K562 (cell line): ENCODE measurements around the gene PFKFB2. TPM values are rescaled to one million over a fixed set of nuclear protein-coding genes. Genes with fewer than 3 reads are reported as not detected.

Source experiments
- ATAC-seq: fragments of 200-7000 bp; cut with Tn5 transposase; 3 replicates; pipeline ENCODE4 v1.9.1; 2020; ENCODE audit warnings: moderate library complexity
- BruUV-seq: library from RNA; stranded (reverse); fragments of 400-500 nt; replicated peaks from 2 replicates; lab custom pipeline; 2021; lab: Mats Ljungman, UMichigan
- CTCF ChIA-PET: fragments of 300-600 bp; formaldehyde crosslinking; extraction: SDS; loops from one replicate; lab custom pipeline; 2021; ENCODE audit warnings: low intra/inter-chr PET ratio; lab: Yijun Ruan, JAX
- POLR2A ChIA-PET: fragments of 300-600, 350-650 bp; sonication (Branson Sonifier 250); formaldehyde crosslinking; extraction: SDS; loops from one replicate; lab custom pipeline; 2021; ENCODE audit warnings: antibody characterized with exemption, inconsistent platforms; lab: Yijun Ruan, JAX
- DNase-seq, 4 experiments: peaks; one replicate each; pipeline versions ENCODE4 v3.0.0 to v3.0.0-alpha.2; 2011 to 2018; ENCODE audit warnings: low spot score in 3 of 4, mixed read lengths in 3 of 4; ENCODE audit errors: extremely low read depth in 1 of 4
- FAIRE-seq: peaks from 2 replicates; lab custom pipeline; 2011; peaks lifted over from hg19 to GRCh38; lab: Jason Lieb, UNC
- H2AFZ ChIP-seq: 2 replicates; pipeline ENCODE4 v1.6.0; 2011; ENCODE audit warnings: low read depth, low read length, control low read depth, inconsistent platforms
- H3K27ac ChIP-seq: fragments of 200-600 bp; 3 replicates; pipeline ENCODE4 v1.8.0; 2011; ENCODE audit warnings: low read depth, mild to moderate bottlenecking, control low read depth, inconsistent platforms, low read length, moderate library complexity, mixed read lengths; ENCODE audit errors: extremely low read depth
- H3K27me3 ChIP-seq, 2 experiments: fragments of 300-600 bp in 1 of 2; 2 replicates in 1 of 2; 3 replicates in 1 of 2; pipeline versions ENCODE4 v1.6.0 to v1.8.0; 2011; ENCODE audit warnings: inconsistent platforms in 2 of 2, low read length in 2 of 2, mild to moderate bottlenecking in 1 of 2, mixed read lengths in 1 of 2, moderate library complexity in 1 of 2; ENCODE audit not compliant: control insufficient read depth in 2 of 2, insufficient read depth in 2 of 2
- H3K36me3 ChIP-seq: fragments of 300-600 bp; 3 replicates; pipeline ENCODE4 v1.8.0; 2011; ENCODE audit warnings: mild to moderate bottlenecking, low read length, inconsistent platforms; ENCODE audit not compliant: control insufficient read depth, insufficient read depth
- H3K4me1 ChIP-seq, 2 experiments: fragments of 200-600 bp in 1 of 2; replicated peaks in 1 of 2; 2 replicates in 1 of 2; 3 replicates in 1 of 2; pipeline versions ENCODE4 v1.5.1 to v1.8.0; 2011; ENCODE audit warnings: inconsistent platforms in 2 of 2, low read length in 2 of 2, mild to moderate bottlenecking in 1 of 2, mixed read lengths in 1 of 2, moderate library complexity in 1 of 2; ENCODE audit not compliant: control insufficient read depth in 2 of 2, insufficient read depth in 2 of 2
- H3K4me2 ChIP-seq: 2 replicates; pipeline ENCODE4 v1.6.1; 2011; ENCODE audit warnings: low read length, control low read depth, inconsistent platforms, mixed read lengths; ENCODE audit not compliant: insufficient read depth
- H3K4me3 ChIP-seq: fragments of 200-600 bp; sonication (generic), shearing (Covaris generic); 2 replicates; pipeline ENCODE4 v1.5.1; 2016; ENCODE audit warnings: control low read depth, inconsistent platforms
- H3K79me2 ChIP-seq: fragments of 200-600 bp; 3 replicates; pipeline ENCODE4 v1.8.0; 2011; ENCODE audit warnings: low read length, inconsistent platforms; ENCODE audit not compliant: control insufficient read depth, insufficient read depth
- H3K9ac ChIP-seq, 2 experiments: 2 replicates each; pipeline versions ENCODE4 v1.6.0 to v1.6.1; 2011; ENCODE audit warnings: low read depth in 2 of 2, low read length in 2 of 2, control low read depth in 1 of 2, inconsistent platforms in 1 of 2, mild to moderate bottlenecking in 1 of 2, mixed read lengths in 1 of 2; ENCODE audit not compliant: insufficient read depth in 1 of 2
- H3K9me1 ChIP-seq: one replicate; pipeline ENCODE4 v1.6.0; 2011; ENCODE audit warnings: inconsistent platforms, mild to moderate bottlenecking, low read length, moderate library complexity; ENCODE audit not compliant: control insufficient read depth, insufficient read depth
- H3K9me3 ChIP-seq: replicated peaks from 2 replicates; pipeline ENCODE4 v1.5.1; 2011; ENCODE audit warnings: low read depth, low read length, inconsistent platforms; ENCODE audit not compliant: control insufficient read depth, insufficient read depth
- H4K20me1 ChIP-seq: replicated peaks from 2 replicates; pipeline ENCODE4 v1.6.1; 2011; ENCODE audit warnings: low read length, inconsistent platforms, mixed read lengths; ENCODE audit not compliant: control insufficient read depth, insufficient read depth
- ARHGAP35 ChIP-seq: fragments of 450-650 bp; IDR thresholded peaks from 2 replicates; pipeline ENCODE4 v1.6.1; 2018; ENCODE audit not compliant: partially characterized antibody
- GATAD2A ChIP-seq: fragments of 450-650 bp; IDR thresholded peaks from 2 replicates; pipeline ENCODE4 v1.6.1; 2017
- HMG20B ChIP-seq: fragments of 250-450 bp; sonication (Bioruptor Pico); IDR thresholded peaks from 2 replicates; pipeline ENCODE4 v1.5.0; 2021; ENCODE audit warnings: mild to moderate bottlenecking
- NEUROD1 ChIP-seq: fragments of 150-350 bp; IDR thresholded peaks from 2 replicates; pipeline ENCODE4 v1.6.1; 2014; ENCODE audit warnings: borderline replicate concordance, low read length, low read depth; ENCODE audit not compliant: partially characterized antibody
- NR2C2 ChIP-seq, 2 experiments: fragments of 200-800 bp in 1 of 2; sonication (Bioruptor generic) in 1 of 2; sonication (generic) in 1 of 2; formaldehyde crosslinking in 1 of 2; IDR thresholded peaks; 2 replicates each; pipeline versions ENCODE4 v1.6.1 to v1.8.0; 2016 to 2022; ENCODE audit warnings: mild to moderate bottlenecking in 1 of 2, missing compliant biosample characterization in 1 of 2, missing genetic modification characterization in 1 of 2, missing genetic modification reagents in 1 of 2
- NRF1 ChIP-seq, 2 experiments: fragments of 450-650 bp; IDR thresholded peaks in 1 of 2; conservative IDR thresholded peaks in 1 of 2; 2 replicates each; pipeline ENCODE4 v1.6.1; 2014; ENCODE audit warnings: mild to moderate bottlenecking in 2 of 2
- PCBP2 ChIP-seq: fragments of 200-400 bp; formaldehyde crosslinking; IDR thresholded peaks from 2 replicates; pipeline ENCODE4 v1.6.1; 2018; ENCODE audit warnings: low read length, low read depth, mild to moderate bottlenecking, moderate library complexity; ENCODE audit not compliant: poor library complexity, severe bottlenecking
- ZNF217 ChIP-seq: sonication (generic); formaldehyde crosslinking; IDR thresholded peaks from 2 replicates; pipeline ENCODE4 v1.8.0; 2022; ENCODE audit warnings: mild to moderate bottlenecking, missing genetic modification reagents
- ZSCAN29 ChIP-seq: fragments of 450-650 bp; IDR thresholded peaks from 2 replicates; pipeline ENCODE4 v1.6.1; 2017
- WGBS: fragments of 100-300 bp; shearing (Covaris generic); methylation state at CpG from one replicate; pipeline ENCODE4 v1.1.6; 2016; ENCODE audit warnings: low coverage, mixed read lengths; ENCODE audit not compliant: insufficient coverage; ENCODE audit errors: missing lambda C conversion rate; 5-methylcytosine and 5-hydroxymethylcytosine counted together
- in situ Hi-C: fragments of 300-500 bp; cut with MboI; formaldehyde crosslinking; loops from 4 replicates; pipeline ENCODE4 v1.15.0; 2018; ENCODE audit warnings: inconsistent platforms, mixed read lengths
- intact Hi-C: fragments of 100-400 bp; cut with micrococcal nuclease; formaldehyde crosslinking; loops from 2 replicates; pipeline ENCODE4 v1.14.2; 2022
- polyA plus RNA-seq, 8 experiments: library from polyadenylated mRNA; depleted of rRNA in 4 of 8; stranded (reverse) in 5 of 8; unstranded in 3 of 8; fragments of >200 nt; fragmentation: Nextera tagmentation in 2 of 8; fragmentation: Illumina TruSeq in 1 of 8; extraction: Ambion mirVana in 2 of 8; extraction: Trizol in 1 of 8; gene quantifications; 2 replicates each; pipeline versions ENCODE4 v1.2.1 to v1.2.3, GENCODE V29; 2011 to 2014; ENCODE audit warnings: inconsistent platforms in 1 of 8, missing spikeins in 1 of 8
- total RNA-seq, 7 experiments: library from RNA; depleted of rRNA in 6 of 7; stranded (reverse); fragments of >200 nt in 6 of 7; fragmentation: Illumina TruSeq in 2 of 7; extraction: Trizol in 2 of 7; gene quantifications; 2 replicates each; pipeline versions ENCODE4 v1.2.1 to v1.2.3, GENCODE V29; 2011 to 2021; ENCODE audit warnings: low replicate concordance in 1 of 7
- TF ChIP-seq, protein P1 (sequence below): fragments of 250-450 bp; sonication (Bioruptor Pico); IDR thresholded peaks from 2 replicates; pipeline ENCODE4 v1.4.0; 2020; ENCODE audit warnings: mild to moderate bottlenecking

The PFKFB2 gene
- total and polyA plus RNA-seq, 9 of the 15 experiments (the other 6 are each of a cell fraction or from before 2014, with no cell fraction given): 6.9 to 26.0 (median 16.4) TPM

DNA sequence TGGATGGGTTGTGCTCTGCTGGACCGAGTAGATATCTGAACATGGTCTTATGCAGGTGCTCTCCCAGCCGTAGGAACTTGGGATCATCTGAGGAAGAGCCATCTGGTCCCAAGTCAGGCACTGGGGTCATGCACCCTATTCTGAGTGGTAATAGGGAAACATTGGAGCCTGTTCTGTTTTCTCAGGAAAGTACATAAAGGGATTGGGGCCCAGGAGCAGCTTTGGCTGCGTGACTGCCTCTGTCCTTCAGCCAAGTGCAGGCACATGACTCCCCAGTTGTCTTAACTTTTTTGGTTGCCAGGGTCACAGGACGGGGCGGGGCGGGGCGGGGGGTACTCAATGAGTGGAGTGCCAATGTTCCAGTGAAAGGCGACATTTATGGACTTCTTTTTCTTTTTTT, 11.5 kb downstream of the PFKFB2 start:
- FAIRE-seq (no peak), DNase-seq (no peak), ATAC-seq (no peak)
- Histone ChIP-seq H3K27me3 (no peaks in the 10 kb centered on the region), H3K36me3 (peaks cover 77% of the 10 kb centered on the region), H3K79me2 (no peaks in the 10 kb centered on the region), H3K9ac (peak overlapping the region in 1 of 2 experiments; percentile 42; a peak in 1 of 4 replicates), H3K9me1 (peaks cover 5% of the 10 kb centered on the region), H3K27ac (no peak overlapping the region), H3K4me3 (no peak overlapping the region), H3K9me3 (no peaks in the 10 kb centered on the region), H3K4me2 (no peak overlapping the region), H3K4me1 (no peaks in the 10 kb centered on the region)
- CTCF ChIA-PET: no interaction called here
- whole genome bisulfite sequencing: 94% methylated on average over 7 of the region's 8 CpGs
- in situ Hi-C loops: no loop called here
- no TSS peak for BruUV-seq
- TF ChIP-seq, protein P1, sequence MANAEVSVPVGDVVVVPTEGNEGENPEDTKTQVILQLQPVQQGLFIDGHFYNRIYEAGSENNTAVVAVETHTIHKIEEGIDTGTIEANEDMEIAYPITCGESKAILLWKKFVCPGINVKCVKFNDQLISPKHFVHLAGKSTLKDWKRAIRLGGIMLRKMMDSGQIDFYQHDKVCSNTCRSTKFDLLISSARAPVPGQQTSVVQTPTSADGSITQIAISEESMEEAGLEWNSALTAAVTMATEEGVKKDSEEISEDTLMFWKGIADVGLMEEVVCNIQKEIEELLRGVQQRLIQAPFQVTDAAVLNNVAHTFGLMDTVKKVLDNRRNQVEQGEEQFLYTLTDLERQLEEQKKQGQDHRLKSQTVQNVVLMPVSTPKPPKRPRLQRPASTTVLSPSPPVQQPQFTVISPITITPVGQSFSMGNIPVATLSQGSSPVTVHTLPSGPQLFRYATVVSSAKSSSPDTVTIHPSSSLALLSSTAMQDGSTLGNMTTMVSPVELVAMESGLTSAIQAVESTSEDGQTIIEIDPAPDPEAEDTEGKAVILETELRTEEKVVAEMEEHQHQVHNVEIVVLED: no peak
- TF ChIP-seq PCBP2 (no peak), ARHGAP35 (no peak), GATAD2A (no peak), ZNF217 (CRISPR knock-in tag) (no peak), ZSCAN29 (no peak), NR2C2 (CRISPR knock-in tag; IDR thresholded peaks at IDR 0.05) (no peak), NR2C2 (tag; IDR thresholded peaks at IDR 0.05) (no peak), NRF1 (conservative IDR thresholded peaks at IDR 0.05 in 1 of 2, IDR thresholded peaks at IDR 0.05 in 1 of 2) (no peak), NEUROD1 (no peak), HMG20B (no peak)
- TF ChIP-seq, all 486 proteins: peak for 0
- intact Hi-C loops: no loop called here
- POLR2A ChIA-PET: no interaction called here
- Histone ChIP-seq H2AFZ (no peak overlapping the region), H4K20me1 (no peaks in the 10 kb centered on the region)
